Caco-2 (cell line): ENCODE results near the gene G6PD. TPM values are rescaled to one million over a fixed set of nuclear protein-coding genes. Genes with fewer than 3 reads are reported as not detected.

Source experiments
- BruUV-seq: library from RNA; stranded (reverse); fragments of 400-500 nt; replicated peaks from 2 replicates; lab custom pipeline; 2021; lab: Mats Ljungman, UMichigan
- CTCF ChIA-PET: fragments of 300-600 bp; sonication (Branson Sonifier 250); formaldehyde crosslinking; loops from one replicate; lab custom pipeline; 2022; ENCODE audit warnings: antibody characterized with exemption; lab: Charles Lee
- POLR2A ChIA-PET: fragments of 300-600 bp; sonication (Branson Sonifier 250); formaldehyde crosslinking; loops from one replicate; lab custom pipeline; 2022; ENCODE audit warnings: antibody characterized with exemption; lab: Charles Lee
- DNase-seq, 2 experiments: peaks; one replicate each; pipeline versions ENCODE4 v3.0.0 to v3.0.0-alpha.2; 2020 to 2022
- H3K27me3 ChIP-seq: replicated peaks from 2 replicates; pipeline ENCODE4 v1.6.0; 2011; ENCODE audit warnings: low read length; ENCODE audit not compliant: control insufficient read depth, insufficient read depth
- H3K36me3 ChIP-seq: 2 replicates; pipeline ENCODE4 v1.5.1; 2011; ENCODE audit warnings: low read length; ENCODE audit not compliant: control insufficient read depth, insufficient read depth
- H3K4me1 ChIP-seq: fragments of 250-450 bp; sonication (Bioruptor Pico); 2 replicates; pipeline ENCODE4 v1.5.1; 2020; ENCODE audit warnings: mild to moderate bottlenecking
- H3K4me3 ChIP-seq: 2 replicates; pipeline ENCODE4 v1.5.1; 2011; ENCODE audit warnings: low read depth, mild to moderate bottlenecking, control low read depth, low read length
- H3K9me3 ChIP-seq: fragments of 250-450 bp; sonication (Bioruptor Pico); 2 replicates; pipeline ENCODE4 v1.5.1; 2020; ENCODE audit warnings: mild to moderate bottlenecking, moderate library complexity
- H3K27ac Mint-ChIP-seq: one replicate; pipeline ENCODE4 v1.8.0; 2022; ENCODE audit warnings: mixed read lengths; ENCODE audit not compliant: unreplicated experiment
- H3K27me3 Mint-ChIP-seq: one replicate; pipeline ENCODE4 v1.8.0; 2022; ENCODE audit warnings: mixed read lengths; ENCODE audit not compliant: insufficient read depth, unreplicated experiment
- H3K36me3 Mint-ChIP-seq: one replicate; pipeline ENCODE4 v1.8.0; 2022; ENCODE audit warnings: mild to moderate bottlenecking, mixed read lengths; ENCODE audit not compliant: insufficient read depth, unreplicated experiment
- H3K4me1 Mint-ChIP-seq: one replicate; pipeline ENCODE4 v1.8.0; 2022; ENCODE audit warnings: low read depth, mixed read lengths; ENCODE audit not compliant: unreplicated experiment
- H3K4me3 Mint-ChIP-seq: one replicate; pipeline ENCODE4 v1.8.0; 2022; ENCODE audit warnings: mild to moderate bottlenecking, moderate library complexity, mixed read lengths; ENCODE audit not compliant: unreplicated experiment
- H3K9me3 Mint-ChIP-seq: one replicate; pipeline ENCODE4 v1.8.0; 2022; ENCODE audit warnings: mixed read lengths; ENCODE audit not compliant: unreplicated experiment
- CTCF ChIP-seq, 2 experiments: fragments of 200-600 bp in 1 of 2; IDR thresholded peaks; 1 replicate in 1 of 2; 2 replicates in 1 of 2; pipeline versions ENCODE4 v1.5.1 to v1.8.0; 2011 to 2022; ENCODE audit warnings: antibody characterized with exemption in 1 of 2, control low read depth in 1 of 2, inconsistent platforms in 1 of 2, low read depth in 1 of 2, low read length in 1 of 2, mild to moderate bottlenecking in 1 of 2, moderate library complexity in 1 of 2; ENCODE audit not compliant: insufficient read depth in 1 of 2, severe bottlenecking in 1 of 2, unreplicated experiment in 1 of 2
- intact Hi-C: fragments of 100-400 bp; cut with micrococcal nuclease; formaldehyde crosslinking; loops from one replicate; pipeline ENCODE4 v1.10.0; 2022; ENCODE audit not compliant: unreplicated experiment
- total RNA-seq: library from RNA; stranded (reverse); gene quantifications from 2 replicates; pipeline ENCODE4 v1.2.3, GENCODE V29; 2022

Gene G6PD
- total RNA-seq, 1 experiment from 2014 or later, result 103 TPM

- ChIA-PET CTCF (no interaction called here), POLR2A (no interaction called here)
- Histone ChIP-seq H3K36me3 (peaks cover 5% of the 10 kb centered on the region; the same call in 1 of the 2 replicates), H3K27me3 (no peaks in the 10 kb centered on the region), H3K4me1 (peaks cover 14% of the 10 kb centered on the region), H3K9me3 (no peaks in the 10 kb centered on the region), H3K4me3 (no peak overlapping the region)
- Mint-ChIP-seq H3K4me3 (no peak overlapping the region), H3K4me1 (peaks cover 7% of the 10 kb centered on the region), H3K9me3 (no peaks in the 10 kb centered on the region), H3K27me3 (no peaks in the 10 kb centered on the region), H3K27ac (no peak overlapping the region), H3K36me3 (peaks cover 23% of the 10 kb centered on the region)
- no peak for TF ChIP-seq CTCF (IDR thresholded peaks at IDR 0.05; ENCODE audit: insufficient read depth in 1 of 2, low read depth in 1 of 2, low read length in 1 of 2, severe bottlenecking in 1 of 2, unreplicated experiment in 1 of 2)
- DNase-seq, result no peak
- intact Hi-C loops, result no loop called here
- BruUV-seq, result no TSS peak
Observed at GRCh38 chrX:154529206-154529612, 17.4 kb downstream of the G6PD start.

- DNase-seq, result peak; percentile 76 to 78
- intact Hi-C loops, result loop anchor here (1.0 kb wide), 1 partner anchor 11 kb away; the partner anchor contains the start of gene FAM3A
Observed at GRCh38 chrX:154526901-154527675, 19.6 kb downstream of the G6PD start.

More at GRCh38 chrX:154526901-154527675, 19.6 kb downstream of the G6PD start:
- H3K36me3 ChIP-seq, result no peaks in the 10 kb centered on the region
- ChIA-PET POLR2A (interaction anchor here (0.5 to 1.4 kb wide), 4 partner anchors 10 to 152 kb away, joined by 4 to 8 read pairs (median 4); partner anchors contain the start of genes FAM3A, FLNA and SLC10A3), CTCF (interaction anchor here (0.6 to 1.8 kb wide), 6 partner anchors 12 to 153 kb away, joined by 3 to 18 read pairs (median 4); partner anchors contain the start of genes FLNA, PLXNA3 and SLC10A3)
- BruUV-seq, result no TSS peak
- Mint-ChIP-seq H3K4me1 (peaks cover 7% of the 10 kb centered on the region), H3K27ac (no peak overlapping the region), H3K27me3 (no peaks in the 10 kb centered on the region), H3K9me3 (no peaks in the 10 kb centered on the region), H3K4me3 (peak overlapping the region; percentile 55), H3K36me3 (peaks cover 18% of the 10 kb centered on the region)
- H3K4me3 ChIP-seq, result peak overlapping the region; percentile 6; the same call in 1 of the 2 replicates
- peaks cover 14% of the 10 kb centered on the region for H3K4me1 ChIP-seq
- H3K27me3 ChIP-seq, result no peaks in the 10 kb centered on the region
- no peaks in the 10 kb centered on the region for H3K9me3 ChIP-seq
- peak; percentile 29 to 55 for TF ChIP-seq CTCF (IDR thresholded peaks at IDR 0.05; ENCODE audit: insufficient read depth in 1 of 2, low read depth in 1 of 2, low read length in 1 of 2, severe bottlenecking in 1 of 2, unreplicated experiment in 1 of 2)
